UCSD-AML1 (cell line): ENCODE results near the gene SNX22.

Experiments
- DNase-seq: peaks from one replicate; lab custom pipeline; 2025; ENCODE audit not compliant: unreplicated experiment; lab: John Stamatoyannopoulos, UW

SNX22 gene

DNA sequence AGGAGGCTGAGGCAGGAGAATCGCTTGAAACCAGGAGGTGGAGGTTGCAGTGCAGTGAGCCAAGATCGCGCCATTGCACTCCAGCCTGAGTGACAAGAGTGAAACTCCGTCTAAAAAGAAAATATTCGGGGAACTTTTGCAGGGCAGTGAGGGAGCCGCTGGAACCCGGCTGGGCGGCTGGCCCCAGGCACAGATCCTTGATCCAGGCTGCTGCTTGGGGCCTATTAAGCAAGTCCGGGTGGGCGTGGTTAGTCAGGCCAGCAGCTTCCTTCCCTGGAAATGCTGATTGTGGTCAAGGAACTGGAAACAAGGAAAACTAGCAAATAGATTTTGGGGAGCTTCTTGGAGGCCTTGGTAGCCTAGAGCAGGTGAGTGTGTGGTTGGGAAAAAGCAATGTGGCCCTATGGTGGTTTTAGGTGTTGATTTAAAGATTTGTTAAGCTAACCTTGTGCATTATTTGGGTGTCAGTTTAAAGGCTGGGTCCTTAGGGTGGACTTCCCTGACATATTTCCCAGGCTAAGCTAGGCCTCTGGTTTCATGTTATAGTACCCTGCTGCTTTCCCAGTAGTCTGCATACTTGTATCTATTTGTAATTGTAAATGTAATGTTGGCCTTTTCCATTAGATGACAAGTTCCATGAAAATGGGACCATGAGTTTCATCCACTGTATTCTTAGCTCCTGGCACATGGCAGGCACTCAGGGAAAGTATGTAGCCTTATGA lies 17.7 kb upstream of the SNX22 start:
- DNase-seq, result no peak

DNA sequence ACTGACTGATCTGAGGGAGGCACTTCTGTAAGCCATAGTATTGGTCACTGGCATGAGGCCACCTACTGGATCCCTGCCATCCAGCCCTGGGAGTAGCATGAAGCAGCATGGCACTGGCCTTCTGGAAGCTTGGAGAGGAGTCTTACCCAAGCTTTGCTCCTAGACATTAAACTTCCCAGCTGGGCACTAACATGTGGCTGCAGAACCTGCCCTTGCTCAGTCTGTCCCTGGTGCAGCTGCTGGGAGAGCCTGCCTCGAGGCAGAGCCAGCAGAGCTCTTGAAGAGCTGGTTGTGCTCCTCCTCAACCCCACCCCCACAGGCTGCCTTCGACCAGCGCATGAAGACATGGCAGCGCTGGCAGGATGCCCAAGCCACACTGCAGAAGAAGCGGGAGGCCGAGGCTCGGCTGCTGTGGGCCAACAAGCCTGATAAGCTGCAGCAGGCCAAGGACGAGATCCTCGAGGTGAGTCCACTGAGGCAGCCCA lies 17.1 kb upstream of the SNX22 start:
- no peak for DNase-seq

DNA sequence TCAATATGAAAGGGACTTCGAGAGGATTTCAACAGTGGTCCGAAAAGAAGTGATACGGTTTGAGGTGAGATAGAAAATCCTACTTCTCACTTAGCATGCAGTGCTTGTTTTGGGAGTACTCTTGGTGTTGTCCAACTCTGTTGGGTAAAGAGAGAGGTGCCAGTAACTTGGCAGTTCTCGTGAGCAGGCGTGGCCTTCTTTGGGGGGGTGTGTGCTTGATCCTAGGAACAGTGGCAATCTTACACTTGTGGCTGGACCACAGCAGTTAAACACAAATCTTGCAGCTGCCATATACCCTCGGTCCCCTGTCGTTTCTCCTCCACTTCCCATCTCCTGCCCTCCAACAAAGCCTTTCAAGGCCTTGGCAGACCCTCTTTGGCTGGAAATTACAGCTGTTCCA lies 15.2 kb upstream of the SNX22 start:
- no peak for DNase-seq

DNA sequence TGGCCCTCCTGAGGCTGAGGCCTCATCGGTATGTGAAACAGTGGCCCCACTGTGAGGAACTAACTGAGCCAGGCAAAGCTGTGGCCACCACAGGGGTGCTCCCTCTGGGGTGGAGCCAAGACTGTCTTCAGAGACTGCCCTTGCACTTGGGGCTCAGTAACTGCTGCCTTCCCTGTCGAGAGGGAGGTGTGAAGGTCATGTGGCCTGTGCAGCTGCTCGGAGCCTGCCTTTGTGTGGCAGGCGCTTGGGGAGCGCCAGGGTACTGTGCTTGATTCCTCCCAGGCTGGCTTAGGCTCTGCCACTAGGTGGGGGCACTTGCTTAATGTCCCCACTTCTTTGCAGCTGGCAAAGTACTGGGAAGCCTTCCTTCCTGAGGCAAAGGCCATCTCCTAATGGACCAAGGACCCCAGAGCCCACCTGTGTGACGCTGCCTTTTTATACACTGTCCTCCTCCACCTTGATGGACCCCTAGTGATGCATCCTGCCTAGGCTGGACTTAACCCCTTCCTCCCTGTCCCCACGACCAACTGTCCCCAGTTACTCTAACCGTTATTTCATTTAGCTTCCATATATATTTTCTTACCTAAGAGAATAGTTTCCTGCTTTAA lies 14.2 kb upstream of the SNX22 start:
- DNase-seq, result no peak

DNA sequence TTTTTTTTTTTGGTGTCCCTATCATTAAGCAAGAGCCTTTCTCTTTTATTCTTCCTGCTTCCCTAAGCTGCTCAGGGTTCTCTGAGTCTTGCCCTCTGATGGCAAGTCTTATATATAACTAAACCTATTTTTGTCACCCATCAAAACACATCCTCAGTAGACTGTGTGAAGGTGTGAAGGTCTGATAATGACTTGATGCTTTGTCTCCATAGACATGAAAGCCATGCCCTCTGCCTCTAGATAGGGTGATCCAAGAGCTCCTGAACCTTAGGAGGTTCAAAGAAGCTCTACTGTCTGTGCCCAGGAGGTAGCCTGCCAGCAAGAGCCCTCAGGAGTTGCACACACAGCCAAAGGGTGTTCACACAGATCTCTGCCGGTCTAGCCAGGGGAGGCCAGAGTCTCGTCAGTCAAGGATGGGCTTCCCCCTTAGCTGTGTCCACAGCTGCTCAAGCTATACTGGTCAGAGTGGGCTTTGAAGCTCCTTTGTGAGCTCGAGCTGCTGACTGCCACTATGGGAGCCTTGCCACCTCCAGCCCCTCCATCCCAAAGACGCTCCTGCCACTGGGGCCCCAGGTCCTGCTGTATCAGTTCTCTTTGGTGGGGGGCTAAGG lies 13.1 kb upstream of the SNX22 start:
- no peak for DNase-seq

DNA sequence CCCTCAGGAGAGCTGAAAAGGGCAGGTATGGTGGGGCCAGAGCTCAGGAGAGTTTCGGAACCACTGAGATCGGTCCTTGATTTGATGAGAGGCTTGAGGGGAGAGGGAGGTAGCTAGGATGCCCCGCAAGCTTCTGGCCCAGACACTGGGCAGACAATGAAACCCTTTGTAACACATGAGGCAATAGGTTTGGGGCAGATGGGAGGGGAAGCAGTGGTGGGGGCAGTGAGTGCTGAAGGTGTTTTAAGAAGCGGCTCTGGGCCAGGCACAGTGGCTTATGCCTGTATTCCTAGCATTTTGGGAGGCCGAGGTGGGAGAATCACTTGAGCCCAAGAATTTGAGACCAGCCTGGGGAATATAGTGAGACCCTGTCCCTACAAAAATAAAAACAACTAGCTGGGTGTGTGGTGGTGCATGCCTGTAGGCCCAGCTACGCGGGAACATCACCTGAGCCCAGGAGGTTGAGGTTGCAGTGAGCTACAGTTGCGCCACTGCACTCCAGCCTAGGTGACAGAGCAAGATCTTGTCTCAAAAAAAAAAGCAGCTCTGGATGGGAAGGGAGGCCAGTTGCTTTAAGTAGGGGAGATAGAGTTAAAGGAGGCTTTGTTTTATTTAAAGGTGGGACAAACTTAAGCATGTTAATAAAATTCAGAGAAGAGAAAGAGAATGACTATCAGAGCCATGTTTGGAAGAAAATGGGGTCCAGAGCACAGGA lies 9.6 kb upstream of the SNX22 start:
- no peak for DNase-seq

DNA sequence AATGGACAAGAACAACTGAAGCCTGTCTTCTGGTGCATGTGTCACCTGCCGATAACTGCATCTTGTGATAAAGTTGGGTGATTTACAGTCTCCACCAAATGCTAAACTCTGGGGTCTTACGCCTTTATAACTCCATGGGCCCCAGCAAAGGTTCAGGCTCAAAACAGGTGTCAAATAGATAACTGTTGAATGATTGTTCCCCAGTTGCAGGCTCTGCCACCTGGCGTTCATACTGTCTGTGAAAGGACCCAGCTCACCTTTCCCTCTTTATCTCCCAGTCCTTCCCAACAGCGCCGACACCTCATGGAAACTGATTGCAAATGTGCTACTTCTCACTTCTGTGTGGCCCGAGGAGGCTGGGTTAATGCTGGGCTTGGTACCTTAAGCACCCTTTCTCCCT lies 8.3 kb upstream of the SNX22 start:
- no peak for DNase-seq

DNA sequence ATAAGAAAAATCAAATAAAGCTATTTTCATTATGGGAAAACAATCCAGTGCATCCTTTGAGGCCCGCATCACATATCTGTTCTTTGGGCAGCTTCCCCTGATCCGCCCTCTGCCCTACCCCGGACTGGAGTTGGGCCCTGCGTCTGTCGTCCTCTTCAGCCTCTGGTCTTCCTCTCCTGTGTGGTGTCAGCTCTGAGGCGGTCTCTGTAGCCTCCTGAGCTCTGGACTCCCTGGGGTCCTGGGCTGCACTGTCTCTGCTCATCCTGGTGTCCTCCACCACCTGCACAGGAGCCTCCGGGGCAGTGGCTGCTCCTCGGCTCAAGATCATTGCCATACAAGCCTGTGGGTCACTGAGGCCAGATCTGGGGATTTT lies 7.4 kb upstream of the SNX22 start:
- no peak for DNase-seq

DNA sequence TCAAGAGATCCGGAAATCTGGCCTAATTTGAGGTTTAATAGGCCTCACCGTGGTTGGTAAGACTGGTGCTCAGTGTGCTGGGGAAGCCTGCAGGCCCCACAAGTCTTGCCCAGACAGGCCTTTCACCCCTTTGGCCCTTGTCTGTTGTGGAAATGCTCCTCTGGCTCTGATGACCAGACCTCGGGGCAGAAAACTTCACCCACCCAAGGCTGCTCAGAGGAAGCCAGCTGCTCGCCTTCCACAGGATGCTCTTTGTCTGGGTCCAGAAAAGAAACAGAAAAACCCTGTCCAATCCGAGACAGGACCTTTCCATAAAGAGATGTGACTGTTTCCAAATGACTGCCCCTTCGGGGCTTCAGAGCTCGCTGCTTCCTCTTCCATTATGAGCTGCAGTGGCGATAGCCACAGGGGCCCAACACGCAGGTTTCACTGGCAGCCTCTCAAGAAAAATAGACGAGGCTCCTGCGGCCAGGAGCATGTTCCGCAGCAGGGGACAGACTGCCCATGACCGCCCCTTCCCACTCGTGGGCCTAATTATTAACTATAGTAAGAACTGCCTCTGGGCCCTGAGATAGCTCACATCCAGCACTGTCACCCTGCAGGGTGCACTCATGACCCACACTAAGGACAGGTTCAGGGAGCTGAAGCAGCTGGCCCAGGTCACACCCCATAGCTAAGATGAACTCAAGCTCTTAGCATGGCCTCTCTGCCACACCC lies 6.8 kb upstream of the SNX22 start:
- no peak for DNase-seq

DNA sequence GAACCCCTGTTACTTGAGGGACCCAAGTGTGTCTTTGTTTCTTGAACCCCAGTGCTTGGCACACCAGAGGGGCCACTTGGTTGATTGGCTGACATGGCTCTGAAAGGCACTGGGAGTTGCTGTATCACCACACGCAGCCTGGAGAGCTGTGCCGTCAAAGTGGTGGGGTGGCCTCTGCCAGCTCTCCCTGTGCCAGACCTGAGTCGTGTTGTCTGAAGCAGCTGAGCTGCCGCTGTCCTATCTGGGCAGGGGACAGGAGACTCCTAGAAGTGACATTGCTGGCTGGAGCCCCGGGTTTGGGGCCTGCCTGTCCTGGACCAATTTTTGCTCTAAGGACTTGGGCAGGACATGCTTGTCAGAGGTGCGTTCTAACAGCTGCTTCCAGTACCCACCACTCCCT lies 5.5 kb upstream of the SNX22 start:
- no peak for DNase-seq

DNA sequence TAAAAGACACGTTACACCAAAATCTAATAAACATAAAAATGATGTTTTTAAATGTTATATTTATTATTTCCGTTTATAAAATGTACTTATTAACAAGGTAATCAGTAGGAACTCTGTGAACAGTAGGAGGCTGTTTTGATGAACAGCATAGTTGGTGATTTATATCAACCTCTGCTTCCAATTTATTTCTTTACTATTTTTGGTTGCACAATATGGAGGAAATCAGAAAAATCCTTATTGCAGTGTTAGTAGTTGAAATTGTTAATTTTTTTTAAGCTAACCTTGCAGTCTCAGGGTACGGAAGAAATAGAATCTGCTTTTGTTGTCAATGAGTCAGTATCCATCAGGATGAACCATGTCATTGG lies 5.0 kb upstream of the SNX22 start:
- no peak for DNase-seq

DNA sequence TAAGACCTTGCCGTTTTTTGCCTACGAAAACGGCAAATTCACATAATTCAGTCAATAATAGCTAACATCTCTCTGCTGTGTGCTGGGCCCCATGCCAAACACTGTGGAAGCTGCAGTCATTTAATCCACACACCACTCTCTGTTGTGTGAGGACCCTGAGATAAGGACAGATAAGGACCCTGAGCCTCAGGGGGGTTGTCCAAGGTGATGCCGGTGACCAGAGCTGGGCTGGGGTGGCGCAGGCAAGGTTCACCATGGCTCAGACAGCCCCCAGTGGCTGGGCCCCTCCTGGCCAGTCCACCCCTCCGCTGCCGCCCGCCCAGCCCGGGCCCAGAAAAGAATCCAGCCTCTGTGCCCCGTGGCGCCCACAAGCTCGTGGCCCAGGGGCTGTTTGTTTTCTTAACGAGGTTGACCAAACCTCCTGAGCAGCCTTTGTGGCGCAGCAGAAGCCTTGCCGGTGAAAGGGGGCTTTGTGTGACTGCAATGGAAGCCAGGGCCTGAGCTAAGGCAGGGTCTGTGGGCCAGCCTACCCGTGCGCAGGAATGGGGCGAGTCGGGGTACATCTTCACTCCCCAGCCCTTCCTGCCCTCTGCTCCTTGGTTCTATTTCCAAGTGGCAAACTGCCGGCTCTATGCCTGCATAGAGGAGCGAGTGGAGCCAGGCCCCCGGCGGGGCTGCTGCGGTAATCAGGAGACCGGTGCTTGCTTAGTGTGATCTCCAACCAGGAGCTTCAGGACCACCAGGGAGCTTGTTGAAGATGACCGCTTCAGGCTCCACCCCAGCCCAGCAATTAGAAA lies 4.4 kb upstream of the SNX22 start:
- DNase-seq, result no peak

DNA sequence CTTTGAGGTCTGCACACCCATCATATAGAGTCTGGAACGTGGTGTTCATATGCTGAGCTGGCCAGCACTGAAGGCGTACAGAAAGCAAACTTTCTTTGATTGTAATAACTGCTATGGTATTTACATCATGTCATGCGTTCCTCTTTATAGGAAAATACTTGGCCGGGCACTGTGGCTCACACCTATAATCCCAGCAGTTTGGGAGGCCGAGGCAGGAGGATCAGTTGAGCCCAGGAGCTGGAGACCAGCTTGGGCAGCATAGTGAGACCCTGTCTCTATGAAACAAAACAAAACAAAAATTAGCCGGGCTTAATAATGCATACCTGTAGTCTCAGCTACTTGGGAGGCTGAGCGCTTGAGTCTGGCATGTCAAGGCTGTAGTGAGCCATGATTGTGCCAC lies 3.4 kb upstream of the SNX22 start:
- DNase-seq, result no peak

DNA sequence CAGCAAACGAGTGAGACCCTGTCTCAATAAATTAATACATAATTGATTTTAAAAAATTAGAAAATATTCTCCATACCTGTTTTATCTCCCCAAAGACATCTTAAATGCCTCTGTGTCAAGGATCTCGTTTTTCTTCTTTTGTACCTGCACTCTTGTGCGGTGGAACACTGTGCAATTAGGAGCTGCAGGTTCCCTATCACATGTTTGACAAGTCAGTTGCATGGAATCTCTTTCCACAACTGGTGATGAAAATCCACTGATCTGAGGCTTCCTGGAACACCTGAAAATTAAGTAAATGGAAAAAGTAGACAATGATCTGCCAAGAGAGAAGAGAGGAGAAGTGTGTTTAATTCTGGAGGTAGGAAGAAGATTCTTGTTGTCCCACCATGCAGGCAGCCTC lies 3.0 kb upstream of the SNX22 start:
- DNase-seq, result no peak

DNA sequence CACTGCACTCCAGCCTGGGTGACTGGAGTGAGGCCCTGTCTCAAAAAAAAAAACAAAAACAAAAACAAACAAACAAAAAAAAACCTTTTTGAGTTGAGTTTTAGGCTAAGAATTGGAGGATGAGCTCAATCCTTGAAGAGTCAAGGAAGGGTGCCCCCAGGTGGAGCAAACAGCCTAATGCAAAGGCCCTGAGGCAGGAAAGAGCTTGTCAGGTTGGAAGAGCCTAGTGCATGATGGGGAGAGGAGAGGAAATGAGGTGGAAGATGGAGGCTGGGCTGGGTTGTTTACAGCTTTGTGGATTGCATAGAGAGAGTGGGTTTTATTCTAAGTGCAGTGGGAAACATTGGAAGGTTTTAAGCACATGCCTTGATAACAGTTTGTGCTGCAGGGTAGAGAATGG lies 2.1 kb upstream of the SNX22 start:
- peak; percentile 33 for DNase-seq

DNA sequence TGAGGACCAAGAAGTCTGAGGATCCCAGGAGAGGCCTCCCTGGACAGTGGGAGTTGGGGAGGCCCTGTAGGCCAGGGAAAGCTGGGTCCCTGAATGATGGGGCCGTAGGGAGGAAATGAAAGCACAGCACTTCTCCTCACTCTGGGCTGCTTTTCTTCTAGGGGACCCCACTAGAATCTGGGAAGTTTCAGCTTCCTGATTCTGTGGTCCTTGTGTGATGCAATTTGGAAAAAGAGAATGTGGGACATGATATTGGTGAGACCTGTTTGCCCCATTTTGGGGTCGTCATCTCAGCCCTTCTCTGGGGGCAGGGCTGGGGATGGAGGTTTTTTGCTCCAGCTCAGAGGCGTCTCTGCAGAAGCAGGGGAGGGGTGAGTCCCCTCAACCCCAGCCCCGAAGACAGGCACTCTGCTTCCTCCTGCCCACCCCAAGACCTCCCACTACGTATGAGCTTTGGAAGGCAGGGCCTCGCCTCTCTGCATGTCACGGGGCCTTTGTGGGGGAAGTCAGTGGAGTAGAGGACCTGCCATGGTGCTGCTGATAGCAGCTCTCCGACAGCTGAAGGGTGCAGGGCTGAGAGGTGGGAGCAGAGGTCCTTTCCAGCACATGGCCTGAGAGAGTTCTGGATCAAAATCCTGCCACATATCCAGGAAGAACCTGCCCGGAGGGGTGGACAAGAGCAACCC lies 1.5 kb upstream of the SNX22 start:
- no peak for DNase-seq

DNA sequence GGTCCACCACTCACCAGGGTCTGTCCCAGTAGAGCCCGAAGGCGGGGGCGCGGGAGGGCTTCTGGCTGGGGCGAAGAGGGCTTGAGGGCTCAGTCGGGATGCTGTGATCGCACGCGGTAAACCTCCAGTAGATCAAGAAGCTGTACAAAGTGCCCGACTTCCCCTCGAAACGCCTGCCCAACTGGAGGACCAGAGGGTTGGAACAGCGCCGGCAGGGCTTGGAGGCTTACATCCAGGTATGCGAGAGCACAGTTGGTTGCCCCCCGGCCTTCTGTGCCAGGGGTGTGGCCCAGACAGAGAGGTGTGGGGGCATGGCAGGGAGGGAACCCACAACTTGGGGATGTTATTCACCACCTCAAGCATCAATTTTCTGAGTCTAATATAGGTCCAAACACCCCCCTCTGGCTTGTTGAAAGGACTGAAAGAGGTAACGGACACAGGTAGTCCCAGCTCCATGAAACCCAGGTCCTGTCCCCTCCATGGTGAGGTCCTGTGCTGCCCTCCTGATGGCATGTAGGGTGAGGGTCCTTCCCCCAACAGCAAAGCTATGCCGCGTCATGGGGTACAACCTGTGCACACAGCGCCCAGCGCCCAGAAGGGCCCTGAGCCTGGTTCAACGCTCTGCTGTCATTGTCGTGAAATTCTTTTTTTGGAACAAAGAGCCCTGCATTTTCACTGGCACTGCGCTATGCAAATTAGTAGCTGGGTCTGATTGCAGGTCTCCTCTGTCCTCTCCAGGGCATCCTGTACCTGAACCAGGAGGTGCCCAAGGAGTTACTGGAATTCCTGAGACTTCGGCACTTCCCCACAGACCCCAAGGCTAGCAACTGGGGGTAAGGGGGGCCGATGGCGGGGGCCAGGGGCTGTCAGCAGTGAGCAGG lies 1.2 kb downstream of the SNX22 start:
- DNase-seq, result no peak

DNA sequence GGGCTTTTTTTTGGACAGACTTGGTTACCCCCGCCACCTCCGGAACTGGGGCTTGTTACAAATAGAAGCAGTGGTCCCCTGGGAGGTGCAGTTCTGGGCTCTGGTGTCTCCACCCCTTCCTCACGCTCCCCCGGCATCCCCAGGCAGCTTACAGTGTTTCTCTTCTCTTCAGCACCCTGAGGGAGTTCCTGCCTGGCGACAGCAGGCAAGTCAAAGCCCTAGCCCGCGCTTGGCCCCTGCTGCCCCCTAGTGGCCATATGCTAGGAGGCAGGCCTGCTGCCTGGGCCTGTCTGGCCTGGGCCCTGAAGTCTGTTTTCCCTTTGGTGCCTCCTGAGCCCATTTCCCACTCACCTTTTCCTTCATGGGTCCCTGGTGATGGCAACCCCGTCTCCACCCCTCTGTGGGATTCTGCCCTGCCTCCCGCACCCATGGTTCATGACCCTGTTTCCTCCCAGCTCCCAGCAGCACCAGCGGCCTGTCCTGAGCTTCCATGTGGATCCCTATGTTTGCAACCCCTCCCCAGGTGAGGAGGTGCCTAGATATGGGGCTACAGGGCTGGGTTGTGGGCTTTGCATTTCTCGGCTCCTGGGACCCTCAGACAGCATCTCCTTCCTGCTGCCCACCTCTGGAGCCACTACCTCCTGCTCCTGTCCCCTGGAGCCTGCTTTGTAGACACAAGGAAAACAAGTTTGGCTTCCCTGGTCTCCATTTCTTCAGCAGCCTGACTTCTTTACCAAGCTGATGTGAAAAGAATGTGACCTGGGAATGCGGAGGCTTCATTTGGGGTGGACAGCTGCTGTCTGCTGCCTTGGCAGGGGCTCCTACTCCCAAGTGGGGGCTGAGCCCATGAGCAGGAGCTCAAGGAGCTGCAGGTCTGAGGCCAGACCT lies 2.2 kb downstream of the SNX22 start:
- DNase-seq, result peak; percentile 89
